ENCODE data around the gene GLI2.

DNA sequence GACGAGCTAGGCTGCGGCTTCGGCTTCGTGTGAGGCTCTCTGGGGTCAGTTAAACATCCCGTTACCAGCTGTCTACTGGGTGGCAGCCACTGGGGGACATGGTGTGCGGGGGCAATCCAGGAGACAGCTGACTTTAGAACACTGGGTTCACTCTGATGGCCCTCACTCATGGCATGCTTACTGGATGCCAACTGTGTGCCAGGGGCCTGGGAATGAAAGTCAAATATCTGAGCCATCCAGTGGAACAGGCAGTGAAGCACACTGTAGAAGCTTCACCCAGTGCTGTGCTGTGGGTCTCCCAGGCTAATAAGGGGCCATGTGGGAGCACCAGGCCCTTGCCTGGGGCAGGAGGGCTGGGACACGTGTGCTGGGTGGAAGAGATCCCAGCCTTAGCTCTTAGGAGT lies 48.3 kb downstream of the GLI2 start:
- no peak for TF ChIP-seq EZH2 (IDR thresholded peaks at IDR 0.05; ENCODE audit: borderline replicate concordance, low read length)
- TF ChIP-seq, protein P1, sequence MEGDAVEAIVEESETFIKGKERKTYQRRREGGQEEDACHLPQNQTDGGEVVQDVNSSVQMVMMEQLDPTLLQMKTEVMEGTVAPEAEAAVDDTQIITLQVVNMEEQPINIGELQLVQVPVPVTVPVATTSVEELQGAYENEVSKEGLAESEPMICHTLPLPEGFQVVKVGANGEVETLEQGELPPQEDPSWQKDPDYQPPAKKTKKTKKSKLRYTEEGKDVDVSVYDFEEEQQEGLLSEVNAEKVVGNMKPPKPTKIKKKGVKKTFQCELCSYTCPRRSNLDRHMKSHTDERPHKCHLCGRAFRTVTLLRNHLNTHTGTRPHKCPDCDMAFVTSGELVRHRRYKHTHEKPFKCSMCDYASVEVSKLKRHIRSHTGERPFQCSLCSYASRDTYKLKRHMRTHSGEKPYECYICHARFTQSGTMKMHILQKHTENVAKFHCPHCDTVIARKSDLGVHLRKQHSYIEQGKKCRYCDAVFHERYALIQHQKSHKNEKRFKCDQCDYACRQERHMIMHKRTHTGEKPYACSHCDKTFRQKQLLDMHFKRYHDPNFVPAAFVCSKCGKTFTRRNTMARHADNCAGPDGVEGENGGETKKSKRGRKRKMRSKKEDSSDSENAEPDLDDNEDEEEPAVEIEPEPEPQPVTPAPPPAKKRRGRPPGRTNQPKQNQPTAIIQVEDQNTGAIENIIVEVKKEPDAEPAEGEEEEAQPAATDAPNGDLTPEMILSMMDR (conservative IDR thresholded peaks at IDR 0.05 in 1 of 2, IDR thresholded peaks at IDR 0.05 in 1 of 2; ENCODE audit: extremely low read depth in 1 of 2, insufficient read depth in 1 of 2, low read depth in 1 of 2, low read length in 2 of 2), result no peak

Data from mammary epithelial cell (primary cell).